K562 (cell line): ENCODE results near the gene GALNT17. TPM values are rescaled to one million over a fixed set of nuclear protein-coding genes. Genes with fewer than 3 reads are reported as not detected.

ENCODE experiments used
- ATAC-seq: fragments of 200-7000 bp; cut with Tn5 transposase; 3 replicates; pipeline ENCODE4 v1.9.1; 2020; ENCODE audit warnings: moderate library complexity
- BruUV-seq: library from RNA; stranded (reverse); fragments of 400-500 nt; replicated peaks from 2 replicates; lab custom pipeline; 2021; lab: Mats Ljungman, UMichigan
- CTCF ChIA-PET: fragments of 300-600 bp; formaldehyde crosslinking; extraction: SDS; loops from one replicate; lab custom pipeline; 2021; ENCODE audit warnings: low intra/inter-chr PET ratio; lab: Yijun Ruan, JAX
- POLR2A ChIA-PET: fragments of 300-600, 350-650 bp; sonication (Branson Sonifier 250); formaldehyde crosslinking; extraction: SDS; loops from one replicate; lab custom pipeline; 2021; ENCODE audit warnings: antibody characterized with exemption, inconsistent platforms; lab: Yijun Ruan, JAX
- DNase-seq, 4 experiments: peaks; one replicate each; pipeline versions ENCODE4 v3.0.0 to v3.0.0-alpha.2; 2011 to 2018; ENCODE audit warnings: low spot score in 3 of 4, mixed read lengths in 3 of 4; ENCODE audit errors: extremely low read depth in 1 of 4
- FAIRE-seq: peaks from 2 replicates; lab custom pipeline; 2011; peaks lifted over from hg19 to GRCh38; lab: Jason Lieb, UNC
- H2AFZ ChIP-seq: 2 replicates; pipeline ENCODE4 v1.6.0; 2011; ENCODE audit warnings: low read depth, low read length, control low read depth, inconsistent platforms
- H3K27ac ChIP-seq: fragments of 200-600 bp; 3 replicates; pipeline ENCODE4 v1.8.0; 2011; ENCODE audit warnings: low read depth, mild to moderate bottlenecking, control low read depth, inconsistent platforms, low read length, moderate library complexity, mixed read lengths; ENCODE audit errors: extremely low read depth
- H3K27me3 ChIP-seq, 2 experiments: fragments of 300-600 bp in 1 of 2; 2 replicates in 1 of 2; 3 replicates in 1 of 2; pipeline versions ENCODE4 v1.6.0 to v1.8.0; 2011; ENCODE audit warnings: inconsistent platforms in 2 of 2, low read length in 2 of 2, mild to moderate bottlenecking in 1 of 2, mixed read lengths in 1 of 2, moderate library complexity in 1 of 2; ENCODE audit not compliant: control insufficient read depth in 2 of 2, insufficient read depth in 2 of 2
- H3K36me3 ChIP-seq: fragments of 300-600 bp; 3 replicates; pipeline ENCODE4 v1.8.0; 2011; ENCODE audit warnings: mild to moderate bottlenecking, low read length, inconsistent platforms; ENCODE audit not compliant: control insufficient read depth, insufficient read depth
- H3K4me1 ChIP-seq, 2 experiments: fragments of 200-600 bp in 1 of 2; replicated peaks in 1 of 2; 2 replicates in 1 of 2; 3 replicates in 1 of 2; pipeline versions ENCODE4 v1.5.1 to v1.8.0; 2011; ENCODE audit warnings: inconsistent platforms in 2 of 2, low read length in 2 of 2, mild to moderate bottlenecking in 1 of 2, mixed read lengths in 1 of 2, moderate library complexity in 1 of 2; ENCODE audit not compliant: control insufficient read depth in 2 of 2, insufficient read depth in 2 of 2
- H3K4me2 ChIP-seq: 2 replicates; pipeline ENCODE4 v1.6.1; 2011; ENCODE audit warnings: low read length, control low read depth, inconsistent platforms, mixed read lengths; ENCODE audit not compliant: insufficient read depth
- H3K4me3 ChIP-seq: fragments of 200-600 bp; sonication (generic), shearing (Covaris generic); 2 replicates; pipeline ENCODE4 v1.5.1; 2016; ENCODE audit warnings: control low read depth, inconsistent platforms
- H3K79me2 ChIP-seq: fragments of 200-600 bp; 3 replicates; pipeline ENCODE4 v1.8.0; 2011; ENCODE audit warnings: low read length, inconsistent platforms; ENCODE audit not compliant: control insufficient read depth, insufficient read depth
- H3K9ac ChIP-seq, 2 experiments: 2 replicates each; pipeline versions ENCODE4 v1.6.0 to v1.6.1; 2011; ENCODE audit warnings: low read depth in 2 of 2, low read length in 2 of 2, control low read depth in 1 of 2, inconsistent platforms in 1 of 2, mild to moderate bottlenecking in 1 of 2, mixed read lengths in 1 of 2; ENCODE audit not compliant: insufficient read depth in 1 of 2
- H3K9me1 ChIP-seq: one replicate; pipeline ENCODE4 v1.6.0; 2011; ENCODE audit warnings: inconsistent platforms, mild to moderate bottlenecking, low read length, moderate library complexity; ENCODE audit not compliant: control insufficient read depth, insufficient read depth
- H3K9me3 ChIP-seq: replicated peaks from 2 replicates; pipeline ENCODE4 v1.5.1; 2011; ENCODE audit warnings: low read depth, low read length, inconsistent platforms; ENCODE audit not compliant: control insufficient read depth, insufficient read depth
- H4K20me1 ChIP-seq: replicated peaks from 2 replicates; pipeline ENCODE4 v1.6.1; 2011; ENCODE audit warnings: low read length, inconsistent platforms, mixed read lengths; ENCODE audit not compliant: control insufficient read depth, insufficient read depth
- ELF2 ChIP-seq: fragments of 250-450 bp; sonication (Bioruptor Pico); IDR thresholded peaks from 2 replicates; pipeline ENCODE4 v1.5.0; 2021; ENCODE audit warnings: mild to moderate bottlenecking
- HDAC2 ChIP-seq: fragments of 450-650 bp; IDR thresholded peaks from 2 replicates; pipeline ENCODE4 v1.6.1; 2016; ENCODE audit warnings: mild to moderate bottlenecking
- KDM4B ChIP-seq, 2 experiments: fragments of 450-650 bp in 1 of 2; sonication (generic) in 1 of 2; IDR thresholded peaks; 2 replicates each; pipeline ENCODE4 v1.6.1; 2016 to 2017; ENCODE audit warnings: borderline replicate concordance in 2 of 2, antibody characterized with exemption in 1 of 2, low read depth in 1 of 2, mild to moderate bottlenecking in 1 of 2
- MEF2A ChIP-seq: IDR thresholded peaks from 2 replicates; pipeline ENCODE4 v1.6.1; 2011; ENCODE audit warnings: low read depth, mild to moderate bottlenecking, low read length, moderate library complexity; ENCODE audit not compliant: control insufficient read depth
- NFYB ChIP-seq: IDR thresholded peaks from 2 replicates; pipeline ENCODE4 v1.6.1; 2011; ENCODE audit warnings: mild to moderate bottlenecking, moderate library complexity; ENCODE audit not compliant: insufficient read length; ENCODE audit errors: extremely low read depth
- POU5F1 ChIP-seq: fragments of 150-350 bp; IDR thresholded peaks from 2 replicates; pipeline ENCODE4 v1.6.1; 2014; ENCODE audit warnings: borderline replicate concordance, low read length, low read depth, mild to moderate bottlenecking; ENCODE audit not compliant: partially characterized antibody
- ZNF175 ChIP-seq: fragments of 200-800 bp; sonication (Bioruptor generic); IDR thresholded peaks from 2 replicates; pipeline ENCODE4 v1.6.1; 2016; ENCODE audit warnings: low read depth, mild to moderate bottlenecking, missing genetic modification characterization, missing compliant biosample characterization
- ZNF668 ChIP-seq: fragments of 250-450 bp; sonication (Bioruptor Pico); IDR thresholded peaks from 2 replicates; pipeline ENCODE4 v1.8.0; 2022; ENCODE audit warnings: mild to moderate bottlenecking, inconsistent platforms
- WGBS: fragments of 100-300 bp; shearing (Covaris generic); methylation state at CpG from one replicate; pipeline ENCODE4 v1.1.6; 2016; ENCODE audit warnings: low coverage, mixed read lengths; ENCODE audit not compliant: insufficient coverage; ENCODE audit errors: missing lambda C conversion rate; 5-methylcytosine and 5-hydroxymethylcytosine counted together
- in situ Hi-C: fragments of 300-500 bp; cut with MboI; formaldehyde crosslinking; loops from 4 replicates; pipeline ENCODE4 v1.15.0; 2018; ENCODE audit warnings: inconsistent platforms, mixed read lengths
- intact Hi-C: fragments of 100-400 bp; cut with micrococcal nuclease; formaldehyde crosslinking; loops from 2 replicates; pipeline ENCODE4 v1.14.2; 2022
- polyA plus RNA-seq, 8 experiments: library from polyadenylated mRNA; depleted of rRNA in 4 of 8; stranded (reverse) in 5 of 8; unstranded in 3 of 8; fragments of >200 nt; fragmentation: Nextera tagmentation in 2 of 8; fragmentation: Illumina TruSeq in 1 of 8; extraction: Ambion mirVana in 2 of 8; extraction: Trizol in 1 of 8; gene quantifications; 2 replicates each; pipeline versions ENCODE4 v1.2.1 to v1.2.3, GENCODE V29; 2011 to 2014; ENCODE audit warnings: inconsistent platforms in 1 of 8, missing spikeins in 1 of 8
- total RNA-seq, 7 experiments: library from RNA; depleted of rRNA in 6 of 7; stranded (reverse); fragments of >200 nt in 6 of 7; fragmentation: Illumina TruSeq in 2 of 7; extraction: Trizol in 2 of 7; gene quantifications; 2 replicates each; pipeline versions ENCODE4 v1.2.1 to v1.2.3, GENCODE V29; 2011 to 2021; ENCODE audit warnings: low replicate concordance in 1 of 7
- TF ChIP-seq, protein P1 (sequence below): fragments of 250-450 bp; sonication (Bioruptor Pico); IDR thresholded peaks from 2 replicates; pipeline ENCODE4 v1.8.0; 2022; ENCODE audit warnings: moderate library complexity, mild to moderate bottlenecking, inconsistent platforms
- TF ChIP-seq, protein P2 (sequence below): fragments of 450-650 bp; formaldehyde crosslinking; IDR thresholded peaks from 2 replicates; pipeline ENCODE4 v1.4.0; 2022; ENCODE audit warnings: missing genetic modification characterization
- TF ChIP-seq, protein P3 (sequence below): sonication (generic); formaldehyde crosslinking; IDR thresholded peaks from 2 replicates; pipeline ENCODE4 v1.8.1; 2022; ENCODE audit warnings: missing genetic modification reagents

Gene GALNT17
- total and polyA plus RNA-seq, 9 of the 15 experiments (the other 6 are each of a cell fraction or from before 2014, with no cell fraction given) = not detected

DNA sequence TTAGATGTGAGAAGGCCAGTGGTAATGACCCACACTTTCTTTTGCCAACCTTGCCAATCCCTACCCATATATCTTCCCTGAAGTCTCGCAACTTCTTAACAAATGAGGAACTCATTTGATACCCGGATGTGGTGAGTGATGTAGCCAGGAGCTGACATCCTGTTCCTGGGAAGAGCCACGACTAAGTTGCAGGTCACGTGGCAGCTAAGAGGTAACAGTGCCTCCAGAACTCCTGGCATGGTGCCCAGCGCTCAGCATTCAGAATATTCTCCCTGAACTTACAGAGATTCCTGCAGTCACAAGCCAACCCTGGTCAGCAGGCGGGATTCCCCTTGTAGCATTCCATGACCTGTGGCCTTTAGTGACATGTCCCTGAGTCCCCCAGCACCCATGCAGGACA is 282.5 kb downstream of the GALNT17 start:
- Histone ChIP-seq H3K36me3 (no peaks in the 10 kb centered on the region), H3K27ac (no peak overlapping the region)
- CTCF ChIA-PET = no interaction called here
- no peak for ATAC-seq
- no TSS peak for BruUV-seq
- TF ChIP-seq HDAC2 = no peak
- TF ChIP-seq NFYB = no peak
- TF ChIP-seq MEF2A = no peak
- no peak for TF ChIP-seq ZNF175 (CRISPR knock-in tag)
- no peak for TF ChIP-seq ELF2 (CRISPR knock-in tag)
- TF ChIP-seq, all 486 proteins: peak for 0
- no peak overlapping the region for H3K9ac ChIP-seq
- POLR2A ChIA-PET = no interaction called here
- DNase-seq (no peak), FAIRE-seq (no peak)
- no peak overlapping the region for H2AFZ ChIP-seq
- intact Hi-C loops (no loop called here), in situ Hi-C loops (no loop called here)
- H3K27me3 ChIP-seq = no peaks in the 10 kb centered on the region; a peak in 1 of 5 replicates
- WGBS = under 1% methylated on average over 6 of the region's 6 CpGs
- H3K9me1 ChIP-seq = no peaks in the 10 kb centered on the region
- no peaks in the 10 kb centered on the region for H3K79me2 ChIP-seq
- H4K20me1 ChIP-seq = no peaks in the 10 kb centered on the region
- H3K4me1 ChIP-seq = no peaks in the 10 kb centered on the region
- no peaks in the 10 kb centered on the region for H3K9me3 ChIP-seq
- no peak overlapping the region for H3K4me2 ChIP-seq
- no peak overlapping the region for H3K4me3 ChIP-seq

DNA sequence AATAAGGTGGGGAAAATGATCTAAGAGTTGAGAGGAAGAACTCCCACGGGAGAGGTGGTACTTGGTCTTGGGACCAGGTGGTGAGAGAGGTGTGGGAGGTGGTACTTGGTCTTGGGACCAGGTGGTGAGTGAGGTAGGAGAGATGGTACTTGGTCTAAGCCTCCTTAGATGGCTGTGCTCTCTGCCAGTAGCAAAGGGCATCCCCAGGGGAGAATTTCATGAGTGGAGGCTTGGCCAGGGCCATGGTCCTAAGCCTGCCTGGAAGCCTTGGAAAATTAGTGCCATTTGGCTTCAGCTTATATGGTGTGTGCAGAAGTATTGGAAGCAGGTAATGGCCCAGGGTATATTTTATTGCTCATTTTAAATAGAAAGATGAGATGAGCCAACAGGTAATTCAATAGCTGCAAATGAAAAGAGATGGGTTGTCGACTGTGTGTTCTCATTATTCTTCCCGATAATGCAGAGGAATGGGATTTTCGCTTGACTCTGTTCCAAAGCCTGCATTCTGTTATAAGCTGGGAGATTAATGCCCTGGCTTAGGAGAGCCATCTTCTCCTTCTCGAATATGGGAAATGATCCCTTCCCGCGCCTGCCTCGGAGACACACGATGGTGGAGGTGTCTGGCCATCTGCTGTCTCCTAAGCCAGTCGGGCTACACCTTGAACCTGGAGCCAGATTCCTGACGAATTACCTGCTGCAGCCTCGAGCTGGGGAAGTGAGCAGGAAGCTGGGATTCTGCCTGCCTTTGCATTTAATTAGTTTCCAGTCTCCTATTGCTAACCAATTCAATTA is 287.8 kb downstream of the GALNT17 start:
- no peaks in the 10 kb centered on the region for H3K9me3 ChIP-seq
- no TSS peak for BruUV-seq
- no peaks in the 10 kb centered on the region for H3K4me1 ChIP-seq
- POLR2A ChIA-PET = no interaction called here
- FAIRE-seq = no peak
- H3K4me2 ChIP-seq = no peak overlapping the region
- no peak for ATAC-seq
- H3K27ac ChIP-seq = no peak overlapping the region
- CTCF ChIA-PET = no interaction called here
- H3K9ac ChIP-seq = no peak overlapping the region
- intact Hi-C loops (no loop called here), in situ Hi-C loops (no loop called here)
- H3K9me1 ChIP-seq = no peaks in the 10 kb centered on the region
- DNase-seq = no peak
- H2AFZ ChIP-seq = no peak overlapping the region
- H3K36me3 ChIP-seq = no peaks in the 10 kb centered on the region
- no peaks in the 10 kb centered on the region for H3K79me2 ChIP-seq
- no peak overlapping the region for H3K4me3 ChIP-seq
- under 1% methylated on average over 12 of the region's 12 CpGs for WGBS
- H4K20me1 ChIP-seq = no peaks in the 10 kb centered on the region
- peaks cover 0 to 8% of the 10 kb centered on the region in 2 experiments; a peak in 2 of 5 replicates for H3K27me3 ChIP-seq
- TF ChIP-seq ELF2 (CRISPR knock-in tag) (no peak), POU5F1 (no peak), ZNF668 (no peak), KDM4B (IDR thresholded peaks at IDR 0.05; ENCODE audit: borderline replicate concordance in 2 of 2, low read depth in 1 of 2) (no peak)
- TF ChIP-seq, protein P1, sequence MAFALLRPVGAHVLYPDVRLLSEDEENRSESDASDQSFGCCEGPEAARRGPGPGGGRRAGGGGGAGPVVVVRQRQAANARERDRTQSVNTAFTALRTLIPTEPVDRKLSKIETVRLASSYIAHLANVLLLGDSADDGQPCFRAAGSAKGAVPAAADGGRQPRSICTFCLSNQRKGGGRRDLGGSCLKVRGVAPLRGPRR = no peak
- TF ChIP-seq, protein P2, sequence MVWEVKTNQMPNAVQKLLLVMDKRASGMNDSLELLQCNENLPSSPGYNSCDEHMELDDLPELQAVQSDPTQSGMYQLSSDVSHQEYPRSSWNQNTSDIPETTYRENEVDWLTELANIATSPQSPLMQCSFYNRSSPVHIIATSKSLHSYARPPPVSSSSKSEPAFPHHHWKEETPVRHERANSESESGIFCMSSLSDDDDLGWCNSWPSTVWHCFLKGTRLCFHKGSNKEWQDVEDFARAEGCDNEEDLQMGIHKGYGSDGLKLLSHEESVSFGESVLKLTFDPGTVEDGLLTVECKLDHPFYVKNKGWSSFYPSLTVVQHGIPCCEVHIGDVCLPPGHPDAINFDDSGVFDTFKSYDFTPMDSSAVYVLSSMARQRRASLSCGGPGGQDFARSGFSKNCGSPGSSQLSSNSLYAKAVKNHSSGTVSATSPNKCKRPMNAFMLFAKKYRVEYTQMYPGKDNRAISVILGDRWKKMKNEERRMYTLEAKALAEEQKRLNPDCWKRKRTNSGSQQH = no peak
- TF ChIP-seq, protein P3, sequence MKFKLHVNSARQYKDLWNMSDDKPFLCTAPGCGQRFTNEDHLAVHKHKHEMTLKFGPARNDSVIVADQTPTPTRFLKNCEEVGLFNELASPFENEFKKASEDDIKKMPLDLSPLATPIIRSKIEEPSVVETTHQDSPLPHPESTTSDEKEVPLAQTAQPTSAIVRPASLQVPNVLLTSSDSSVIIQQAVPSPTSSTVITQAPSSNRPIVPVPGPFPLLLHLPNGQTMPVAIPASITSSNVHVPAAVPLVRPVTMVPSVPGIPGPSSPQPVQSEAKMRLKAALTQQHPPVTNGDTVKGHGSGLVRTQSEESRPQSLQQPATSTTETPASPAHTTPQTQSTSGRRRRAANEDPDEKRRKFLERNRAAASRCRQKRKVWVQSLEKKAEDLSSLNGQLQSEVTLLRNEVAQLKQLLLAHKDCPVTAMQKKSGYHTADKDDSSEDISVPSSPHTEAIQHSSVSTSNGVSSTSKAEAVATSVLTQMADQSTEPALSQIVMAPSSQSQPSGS = no peak
